Muscle of arm (tissue), 14 donors: ENCODE measurements around the gene TMEM192. TPM values are rescaled to one million over a fixed set of nuclear protein-coding genes. Genes with fewer than 3 reads are reported as not detected.
"Not testable (repeated sequence)": the region's sequence is repeated elsewhere in the genome, so short reads cannot be mapped to it uniquely, and the experiment has no call there.

Experiments used
- DNase-seq: peaks from one replicate; pipeline ENCODE4 v3.0.0-alpha.2; 2013
- long read RNA-seq, 11 donors: transcript quantifications; one replicate each; lab custom pipeline, GENCODE V29; 2026
- polyA plus RNA-seq, 12 donors: library from polyadenylated mRNA; unstranded; fragments of 120-200 nt; gene quantifications; one replicate each; pipeline ENCODE4 v1.2.1, GENCODE V29; 2013; ENCODE audit not compliant: insufficient read length in 12 of 12

TMEM192 gene
- polyA plus RNA-seq: 10 to 100 TPM in 9 of 12 donors, 1 to 10 TPM in 2, not detected in 1; 8.4 to 16.7 (median 12.8) TPM
- long read RNA-seq, donor 1, full-length matches to known transcripts: 3 of 13 reads
- long read RNA-seq, donor 1, partial matches to known transcripts: 10 of 13 reads
- long read RNA-seq, donor 1, other reads (novel, unspliced or antisense): 0 of 13 reads
- long read RNA-seq, donor 2, full-length matches to known transcripts: 1 of 1 reads
- long read RNA-seq, donor 2, partial matches to known transcripts: 0 of 1 reads
- long read RNA-seq, donor 2, other reads (novel, unspliced or antisense): 0 of 1 reads
- long read RNA-seq, donor 3: 0 reads
- long read RNA-seq, donor 4, full-length matches to known transcripts: 2 of 2 reads
- long read RNA-seq, donor 4, partial matches to known transcripts: 0 of 2 reads
- long read RNA-seq, donor 4, other reads (novel, unspliced or antisense): 0 of 2 reads
- long read RNA-seq, donor 5, full-length matches to known transcripts: 3 of 3 reads
- long read RNA-seq, donor 5, partial matches to known transcripts: 0 of 3 reads
- long read RNA-seq, donor 5, other reads (novel, unspliced or antisense): 0 of 3 reads
- long read RNA-seq, donor 6, full-length matches to known transcripts: 3 of 3 reads
- long read RNA-seq, donor 6, partial matches to known transcripts: 0 of 3 reads
- long read RNA-seq, donor 6, other reads (novel, unspliced or antisense): 0 of 3 reads
- long read RNA-seq, donor 7, full-length matches to known transcripts: 1 of 1 reads
- long read RNA-seq, donor 7, partial matches to known transcripts: 0 of 1 reads
- long read RNA-seq, donor 7, other reads (novel, unspliced or antisense): 0 of 1 reads
- long read RNA-seq, donor 8, full-length matches to known transcripts: 5 of 5 reads
- long read RNA-seq, donor 8, partial matches to known transcripts: 0 of 5 reads
- long read RNA-seq, donor 8, other reads (novel, unspliced or antisense): 0 of 5 reads
- long read RNA-seq, donor 9, full-length matches to known transcripts: 2 of 2 reads
- long read RNA-seq, donor 9, partial matches to known transcripts: 0 of 2 reads
- long read RNA-seq, donor 9, other reads (novel, unspliced or antisense): 0 of 2 reads
- long read RNA-seq, donor 10, full-length matches to known transcripts: 2 of 2 reads
- long read RNA-seq, donor 10, partial matches to known transcripts: 0 of 2 reads
- long read RNA-seq, donor 10, other reads (novel, unspliced or antisense): 0 of 2 reads
- long read RNA-seq, donor 11, partial matches to known transcripts: 0 of 1 reads
- long read RNA-seq, donor 11, other reads (novel, unspliced or antisense): 0 of 1 reads

GRCh38 chr4:165112368-165113121 is at the start of gene TMEM192:
Gene TMEM192 (minus strand): TSS chr4:165112860. CDS start chr4:165112773, 87 bp downstream.
- peak; percentile 93 for DNase-seq

- DNase-seq: no peak
These were observed 46.1 kb upstream of the TMEM192 start for GRCh38 chr4:165158762-165159161.

DNA sequence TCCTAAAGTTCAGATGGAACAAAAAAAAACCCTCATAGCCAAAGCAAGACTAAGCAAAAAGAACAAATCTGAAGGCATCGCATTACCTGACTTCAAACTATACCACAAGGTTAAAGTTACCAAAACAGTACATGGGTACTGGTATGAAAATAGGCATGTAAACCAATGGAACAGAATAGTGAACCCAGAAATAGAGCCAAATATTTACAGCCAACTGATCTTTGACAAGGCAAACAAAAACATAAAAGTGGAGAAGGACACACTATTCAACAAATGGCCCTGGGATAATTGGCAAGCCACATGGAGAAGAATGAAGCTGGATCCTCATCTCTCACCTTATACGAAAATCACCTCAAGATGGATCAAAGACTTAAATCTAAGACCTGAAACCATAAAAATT is 44.2 kb upstream of the TMEM192 start:
- DNase-seq: no peak

DNA sequence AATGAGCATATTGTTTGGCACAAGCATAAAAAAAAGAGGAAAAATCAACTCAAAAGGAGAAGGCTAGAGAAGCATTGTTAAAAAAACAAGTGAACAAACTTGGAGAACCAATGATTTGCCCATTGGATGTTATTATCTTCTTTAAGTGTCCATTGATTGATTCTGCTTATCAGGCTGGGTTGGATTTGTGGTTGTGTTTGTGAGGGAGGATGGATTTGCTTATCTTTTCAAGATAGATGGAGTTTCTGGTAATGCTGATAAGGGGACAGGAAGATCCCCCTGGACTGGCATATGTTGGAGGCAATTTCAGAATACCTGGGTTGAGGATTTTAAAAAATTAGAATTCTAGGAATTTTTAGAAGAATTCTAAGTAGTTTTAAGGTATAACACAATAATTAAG is 41.8 kb upstream of the TMEM192 start:
- DNase-seq: no peak

DNA sequence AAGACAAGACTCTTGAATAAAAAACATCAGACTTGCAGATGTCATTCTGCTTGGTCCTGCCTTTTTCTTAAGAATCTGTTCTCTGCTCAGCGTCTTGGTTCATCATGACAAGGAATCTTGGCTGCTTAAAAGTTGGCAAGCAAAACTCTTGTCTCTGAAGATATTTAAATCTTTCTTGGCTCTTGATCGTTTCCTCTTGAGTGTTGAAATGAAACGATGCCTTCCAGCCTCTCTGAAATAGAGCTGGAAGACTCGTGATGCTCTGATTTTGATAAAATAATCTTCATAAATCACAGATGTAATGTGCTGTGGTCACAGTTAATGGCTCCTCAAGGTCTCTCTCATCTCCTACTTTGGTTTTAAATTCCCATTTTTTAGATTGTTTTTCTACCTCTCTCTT is 39.9 kb upstream of the TMEM192 start:
- peak; percentile 77 for DNase-seq

DNA sequence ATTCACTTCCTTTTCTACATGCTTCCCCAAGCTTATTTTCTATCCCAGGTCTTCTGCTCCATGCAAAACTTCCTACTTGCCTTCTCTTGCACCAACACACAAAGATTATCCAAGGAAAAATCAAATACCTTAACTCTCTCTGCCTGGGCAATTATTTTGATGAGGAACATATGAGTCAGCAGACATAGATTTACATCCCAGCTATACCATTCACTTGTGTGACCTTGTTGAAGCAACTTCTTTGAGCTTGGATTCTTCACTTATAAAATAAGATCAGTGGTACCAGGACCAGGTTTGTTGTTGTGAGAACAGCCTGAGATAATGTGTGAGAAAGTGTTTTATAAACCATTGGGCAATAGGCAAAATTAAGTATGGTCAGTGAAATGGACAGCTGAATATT is 39.1 kb upstream of the TMEM192 start:
- no peak for DNase-seq

- no peak for DNase-seq
These were observed 37.9 kb upstream of the TMEM192 start for GRCh38 chr4:165150545-165150944.

- no peak for DNase-seq
These were observed 26.2 kb upstream of the TMEM192 start for GRCh38 chr4:165138843-165139242.

GRCh38 chr4:165137205-165137604 is 24.5 kb upstream of the TMEM192 start:
- DNase-seq: no peak

DNA sequence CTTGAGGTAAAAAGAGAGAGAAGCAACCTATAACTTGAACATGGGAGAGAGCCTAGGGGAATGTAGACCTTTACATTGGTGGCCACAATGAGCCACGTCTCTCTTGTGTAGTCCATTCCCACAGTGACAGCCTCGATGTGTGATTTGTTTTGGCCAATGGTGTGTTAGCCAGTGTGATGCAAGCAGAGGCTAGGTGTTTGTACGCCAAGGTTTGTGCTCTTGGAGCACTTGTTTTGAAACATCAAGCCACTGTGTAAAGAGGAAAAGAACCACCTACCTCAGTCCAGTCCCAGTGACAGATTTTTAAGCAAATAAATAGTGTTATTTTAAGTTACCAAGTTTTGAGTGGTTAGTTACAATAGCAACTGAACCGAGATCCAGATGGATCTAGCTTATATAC is 23.9 kb upstream of the TMEM192 start:
- DNase-seq: no peak

GRCh38 chr4:165133150-165133549 is 20.5 kb upstream of the TMEM192 start:
- no peak for DNase-seq

GRCh38 chr4:165131247-165131832 is 18.7 kb upstream of the TMEM192 start:
- peak; percentile 74 for DNase-seq

- DNase-seq: no peak
These were observed 17.3 kb upstream of the TMEM192 start for GRCh38 chr4:165129924-165130323.

- not testable (repeated sequence) for DNase-seq
These were observed 13.3 kb upstream of the TMEM192 start for GRCh38 chr4:165125869-165126499.

DNA sequence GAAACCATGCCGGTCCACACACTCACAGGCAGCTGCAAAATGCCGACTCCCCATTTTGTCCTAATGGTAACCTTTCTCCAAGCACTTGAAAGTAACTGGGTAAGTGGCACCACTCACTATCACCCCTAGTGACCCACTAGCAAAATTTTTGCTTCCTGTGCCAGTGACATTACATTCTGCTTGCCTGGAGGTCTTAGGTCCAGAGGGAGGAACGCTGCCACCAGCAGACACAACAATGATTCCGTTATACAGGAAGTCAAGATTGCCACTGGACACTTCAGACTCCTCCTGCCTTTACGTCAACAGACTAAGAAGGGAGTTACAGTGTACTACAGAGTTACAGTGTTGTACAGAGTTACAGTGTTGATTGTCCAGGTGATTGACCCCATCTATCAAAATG is 11.8 kb upstream of the TMEM192 start:
- no peak for DNase-seq

GRCh38 chr4:165118256-165118909 is 5.7 kb upstream of the TMEM192 start:
- DNase-seq: no peak

GRCh38 chr4:165115301-165115700 is 2.6 kb upstream of the TMEM192 start:
- no peak for DNase-seq

DNA sequence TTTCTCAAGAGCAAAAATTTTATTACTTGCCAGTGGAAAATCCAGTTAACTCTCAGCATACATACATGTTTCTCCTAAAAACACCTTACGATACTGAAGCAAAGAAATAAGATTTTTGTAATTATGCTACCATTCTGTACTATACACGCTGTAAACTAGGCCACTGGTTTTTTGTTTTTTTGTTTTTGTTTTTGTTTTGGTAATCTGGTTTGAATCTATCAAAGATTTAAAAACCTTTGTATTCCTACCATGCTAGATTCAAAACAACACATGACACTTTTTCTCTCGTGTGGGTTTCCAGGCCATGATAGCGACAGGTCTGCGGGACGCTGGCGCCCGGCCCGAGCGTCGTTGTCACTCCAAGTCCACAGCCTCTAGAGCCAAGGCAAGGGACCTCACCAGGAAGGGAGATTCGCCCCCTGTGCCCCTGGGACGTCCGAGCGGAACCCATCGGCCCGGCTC is 723 bp downstream of the TMEM192 start:
- peak; percentile 48 for DNase-seq

GRCh38 chr4:165106518-165106917 is 6.1 kb downstream of the TMEM192 start:
- no peak for DNase-seq
